Dermis blood vessel endothelial cell (primary cell): ENCODE measurements around the gene KAT2B. TPM values are rescaled to one million over a fixed set of nuclear protein-coding genes. Genes with fewer than 3 reads are reported as not detected.
"Not testable (repeated sequence)": the region's sequence is repeated elsewhere in the genome, so short reads cannot be mapped to it uniquely, and the experiment has no call there.

Source experiments
- DNase-seq: peaks from one replicate; pipeline ENCODE4 v3.0.0; 2010
- total RNA-seq: library from RNA; depleted of rRNA; stranded (reverse); fragments of >200 nt; gene quantifications from 2 replicates; pipeline ENCODE4 v1.2.3, GENCODE V29; 2014

KAT2B gene
- total RNA-seq: 18.7 and 22.6 TPM in 2 replicates

DNA sequence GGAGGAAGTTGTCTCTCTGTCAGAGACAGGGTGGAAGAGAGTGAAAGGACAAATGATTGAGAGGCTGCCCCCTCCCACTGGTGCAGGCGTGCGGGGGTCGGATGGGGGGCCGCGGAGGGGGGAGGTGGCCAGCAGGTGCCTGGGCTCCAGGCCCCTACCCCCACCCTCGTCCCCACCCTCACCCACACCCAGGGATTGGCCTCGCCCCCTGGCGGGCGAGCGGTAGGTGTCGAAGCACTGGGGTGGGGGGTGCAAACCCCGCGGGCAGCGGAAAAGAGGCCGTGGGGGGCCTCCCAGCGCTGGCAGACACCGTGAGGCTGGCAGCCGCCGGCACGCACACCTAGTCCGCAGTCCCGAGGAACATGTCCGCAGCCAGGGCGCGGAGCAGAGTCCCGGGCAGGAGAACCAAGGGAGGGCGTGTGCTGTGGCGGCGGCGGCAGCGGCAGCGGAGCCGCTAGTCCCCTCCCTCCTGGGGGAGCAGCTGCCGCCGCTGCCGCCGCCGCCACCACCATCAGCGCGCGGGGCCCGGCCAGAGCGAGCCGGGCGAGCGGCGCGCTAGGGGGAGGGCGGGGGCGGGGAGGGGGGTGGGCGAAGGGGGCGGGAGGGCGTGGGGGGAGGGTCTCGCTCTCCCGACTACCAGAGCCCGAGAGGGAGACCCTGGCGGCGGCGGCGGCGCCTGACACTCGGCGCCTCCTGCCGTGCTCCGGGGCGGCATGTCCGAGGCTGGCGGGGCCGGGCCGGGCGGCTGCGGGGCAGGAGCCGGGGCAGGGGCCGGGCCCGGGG, at the start of gene KAT2B:
Gene KAT2B (plus strand): TSS at position 682 of the 783 bp plus-strand sequence. CDS start 32 bp downstream, at position 714.
- DNase-seq: peak; percentile 79

DNA sequence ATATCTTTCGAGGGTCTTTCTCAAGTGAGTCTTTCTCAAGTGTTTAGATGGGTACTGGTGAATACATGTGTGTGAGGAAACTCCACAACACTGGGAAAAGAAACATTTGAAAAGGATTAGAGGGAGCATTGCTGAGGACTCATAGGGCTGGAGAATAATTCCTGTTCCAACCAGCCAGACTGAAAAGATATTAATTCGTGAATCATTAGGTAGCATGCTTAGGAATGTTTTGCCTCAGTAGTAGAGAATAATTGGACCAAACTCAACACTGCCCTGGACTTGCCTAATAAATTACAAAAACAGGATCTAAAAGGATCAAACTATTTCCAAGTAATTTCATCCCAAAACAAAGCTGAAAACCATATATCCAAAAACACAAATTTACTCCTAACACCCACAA, 45.5 kb upstream of the KAT2B start:
- DNase-seq: no peak

DNA sequence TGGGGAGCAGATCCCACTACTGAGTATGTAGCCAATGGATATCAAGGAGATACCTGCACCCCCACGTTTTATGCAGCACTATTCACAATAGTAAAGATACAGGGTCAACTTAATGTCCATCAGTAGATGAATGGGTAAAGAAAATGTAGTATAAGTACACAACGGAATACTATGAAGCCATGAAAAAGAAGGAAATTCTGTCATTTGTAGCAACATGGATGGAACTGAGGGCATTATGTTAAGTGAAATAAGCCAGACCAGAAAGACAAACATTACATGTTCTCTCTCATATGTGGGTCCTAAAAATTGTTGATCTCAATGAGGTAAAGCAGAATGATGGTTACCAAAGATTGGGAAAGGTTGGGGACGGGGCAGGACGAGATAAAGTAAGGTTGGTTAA, 42.7 kb upstream of the KAT2B start:
- DNase-seq: no peak

DNA sequence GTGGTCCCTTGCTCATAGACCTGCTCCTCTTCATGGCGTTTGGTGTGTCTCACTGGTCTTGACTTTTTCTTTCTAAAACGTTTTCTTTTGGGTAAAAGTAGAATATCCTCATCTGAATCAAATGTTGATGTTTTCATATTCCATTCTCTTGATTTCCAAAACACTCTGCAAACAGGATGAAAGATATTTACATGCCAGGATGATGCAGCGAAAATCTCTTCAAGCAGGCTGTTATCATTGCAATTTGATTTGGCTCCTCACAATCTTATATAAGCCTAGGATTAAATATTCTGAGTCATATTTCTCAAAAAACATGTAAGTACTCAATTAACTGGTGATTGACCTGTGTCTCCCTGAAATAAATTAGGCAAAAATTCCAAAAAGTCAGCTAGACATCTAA, 38.3 kb upstream of the KAT2B start:
- DNase-seq: no peak

DNA sequence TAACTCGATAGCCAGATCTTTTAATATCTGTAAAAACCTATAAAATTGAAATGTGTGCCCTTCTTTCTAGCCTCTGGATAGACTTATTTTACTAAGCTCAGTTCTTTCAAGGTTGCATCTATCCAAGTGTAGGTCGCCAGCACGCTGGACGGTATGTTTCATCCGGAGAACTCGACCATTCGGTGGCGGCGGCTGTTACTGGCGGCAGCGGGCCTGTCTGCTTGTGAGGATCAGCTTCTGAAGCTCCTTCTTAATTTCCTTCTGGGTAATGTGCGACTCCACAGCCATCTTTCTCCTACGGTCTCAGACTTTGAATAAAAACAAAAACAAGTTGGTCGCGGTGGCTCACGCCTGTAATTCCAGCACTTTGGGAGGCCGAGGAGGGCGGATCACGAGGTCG, 32.3 kb upstream of the KAT2B start:
- no peak for DNase-seq

DNA sequence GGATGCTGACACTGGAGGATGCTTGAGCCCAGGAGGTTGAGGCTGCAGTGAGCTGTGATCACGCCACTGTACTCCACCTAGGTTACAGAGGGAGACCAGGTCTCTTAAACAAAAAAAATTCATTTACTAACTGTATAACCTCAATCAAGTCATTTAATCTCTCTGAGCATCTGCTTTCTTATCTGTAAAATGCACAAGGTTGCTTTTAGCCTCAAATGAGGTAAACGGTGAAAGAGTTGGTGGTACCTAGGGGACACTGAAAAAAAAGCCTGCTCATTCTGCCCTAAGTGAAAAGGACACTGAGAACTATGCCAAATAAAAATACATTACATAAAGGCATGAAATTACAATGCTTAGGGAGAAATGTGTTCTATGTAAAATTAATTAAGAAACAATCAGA, 31.6 kb upstream of the KAT2B start:
- no peak for DNase-seq

DNA sequence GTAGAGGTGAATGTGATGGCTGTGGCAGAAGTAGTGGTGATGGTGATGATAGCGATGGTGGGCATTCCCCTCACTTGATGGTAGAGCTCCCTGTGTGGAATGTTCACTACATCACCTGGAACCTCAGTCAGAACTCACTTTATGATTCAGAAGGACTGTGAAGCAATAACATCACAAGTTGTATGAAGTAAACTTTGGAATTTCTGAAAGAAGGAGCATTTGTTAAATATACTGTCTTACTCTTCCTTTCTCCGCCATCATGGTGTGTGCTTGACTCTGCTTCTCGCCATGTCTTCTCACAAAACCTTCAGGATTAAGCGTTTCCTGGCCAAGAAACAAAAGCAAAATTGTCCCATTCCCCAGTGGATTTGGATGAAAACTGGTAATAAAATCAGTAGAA, 28.1 kb upstream of the KAT2B start, which contains the start of gene PP2D1:
Gene PP2D1 (minus strand): TSS at position 101 of the 400 bp plus-strand sequence. CDS start 192 bp downstream, outside the sequence.
- DNase-seq: no peak

DNA sequence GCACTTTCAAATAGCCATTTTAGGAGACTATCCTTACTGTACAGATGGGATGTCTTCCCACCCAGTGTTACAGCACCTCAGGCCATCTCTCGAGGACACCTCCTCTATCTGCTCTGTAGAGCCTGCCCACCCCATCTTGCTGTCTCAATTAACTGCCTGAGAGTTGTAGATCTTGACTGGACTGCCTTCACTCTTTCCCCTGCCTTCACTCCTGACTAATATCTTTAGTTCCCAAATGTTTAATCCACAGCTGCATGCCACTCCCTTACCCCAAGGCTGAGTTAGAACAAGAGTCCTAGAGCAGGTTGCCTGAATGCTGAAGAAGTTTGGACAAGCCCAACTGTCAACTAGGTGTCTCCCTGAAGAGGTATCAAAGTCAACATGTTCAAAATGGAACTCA, 26.9 kb upstream of the KAT2B start:
- no peak for DNase-seq

DNA sequence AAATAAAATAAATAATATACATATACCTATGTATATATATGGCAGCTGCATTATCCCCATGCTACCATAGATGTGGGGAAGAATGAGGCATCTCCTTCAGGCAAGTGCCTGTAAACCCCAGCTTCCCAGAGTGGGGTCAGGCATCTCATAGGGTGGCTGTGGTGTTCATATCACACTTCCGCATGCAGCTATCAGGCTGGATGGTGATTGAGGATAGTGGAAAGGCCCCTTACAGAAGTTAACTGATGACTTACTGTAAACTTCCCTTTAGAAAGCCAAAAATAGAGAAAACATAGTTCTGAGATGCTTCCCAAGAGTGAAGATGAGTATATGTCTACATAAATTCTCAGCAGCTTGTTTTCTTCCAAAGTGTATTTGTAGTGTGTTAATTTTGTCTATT, 24.7 kb upstream of the KAT2B start:
- DNase-seq: no peak

DNA sequence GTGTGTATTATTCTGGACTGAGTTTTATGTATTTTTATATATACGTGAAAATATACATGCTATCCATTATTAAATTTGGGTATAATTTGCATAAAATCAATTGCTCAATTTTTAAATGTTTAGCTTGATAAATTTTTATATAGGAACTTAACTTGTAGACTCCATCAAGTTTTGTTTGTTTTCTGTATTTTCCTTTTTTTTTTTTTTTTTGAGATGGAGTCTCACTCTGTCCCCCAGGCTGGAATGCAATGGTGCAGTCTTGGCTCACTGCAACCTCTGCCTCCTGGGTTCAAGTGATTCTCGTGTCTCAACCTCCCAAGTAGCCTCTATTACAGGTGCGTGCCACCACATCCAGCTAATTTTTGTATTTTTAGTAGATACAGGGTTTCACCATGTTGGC, 24.2 kb upstream of the KAT2B start:
- not testable (repeated sequence) for DNase-seq

DNA sequence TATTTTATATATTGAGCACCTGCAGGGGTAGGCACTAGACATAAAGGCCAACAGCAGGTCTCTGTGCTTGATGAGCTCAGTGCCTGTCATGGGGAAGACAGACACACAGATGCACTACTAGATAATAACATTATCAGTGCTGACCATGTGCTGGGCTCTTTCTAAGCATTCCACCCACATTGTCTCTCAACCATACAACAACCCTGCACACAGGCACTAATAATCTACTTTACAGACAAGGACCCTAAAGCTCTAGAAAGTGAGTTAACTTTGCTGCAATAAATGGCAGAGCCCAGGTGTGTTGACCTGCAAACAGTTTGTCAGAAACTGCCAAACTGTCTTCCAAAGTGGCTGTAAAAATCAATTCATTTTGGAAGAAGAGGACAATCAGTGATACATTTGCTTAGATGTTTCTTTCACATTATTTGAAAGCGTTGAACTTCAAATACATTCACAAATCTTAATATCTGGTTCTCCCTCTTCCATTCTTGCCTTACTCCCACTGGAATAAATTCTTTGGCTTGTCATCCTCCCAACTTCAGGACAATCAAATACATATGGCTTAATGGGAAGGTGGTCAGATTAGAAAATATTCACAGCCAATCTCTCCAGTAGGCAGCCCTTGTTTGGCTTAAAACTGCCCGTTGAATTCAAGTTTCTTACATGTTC, 17.2 kb upstream of the KAT2B start:
- no peak for DNase-seq

DNA sequence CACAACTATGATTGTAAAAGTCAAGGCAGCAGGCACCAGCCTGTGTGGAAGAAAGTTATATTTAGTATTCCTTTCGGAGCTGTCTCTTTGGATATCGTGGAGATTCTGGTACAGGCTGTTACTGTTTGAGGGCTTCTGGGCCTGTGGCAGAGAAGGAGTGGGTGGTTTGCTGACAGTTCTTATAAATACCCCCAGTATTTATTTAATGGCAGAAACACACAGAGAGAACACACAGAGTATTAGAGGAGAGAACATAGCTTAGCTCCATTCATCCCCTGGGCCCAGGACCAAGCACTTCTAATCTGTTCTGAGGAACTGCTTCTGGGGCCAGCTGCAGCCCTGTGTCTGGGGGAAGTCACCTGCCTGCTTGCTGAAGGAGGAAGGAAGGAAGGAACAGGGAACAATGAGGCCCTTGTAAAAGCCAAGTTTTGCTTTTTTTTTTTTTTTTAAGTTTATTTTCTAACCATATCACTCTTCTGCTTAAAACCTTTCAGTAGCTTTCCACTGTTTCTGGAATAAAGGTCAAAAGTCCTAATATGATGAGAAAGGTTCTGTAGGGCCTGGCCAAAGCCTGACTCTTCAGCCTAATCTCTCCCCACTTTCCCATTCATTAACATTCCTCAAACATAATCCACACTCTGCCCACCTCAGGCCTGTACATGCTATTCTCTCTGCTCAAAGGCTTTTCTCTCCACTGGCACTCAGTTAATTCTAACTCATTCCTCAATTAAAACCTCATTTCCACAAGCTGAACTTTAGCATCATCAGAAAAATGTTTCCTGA, 16.4 kb upstream of the KAT2B start:
- peak; percentile 82 for DNase-seq

DNA sequence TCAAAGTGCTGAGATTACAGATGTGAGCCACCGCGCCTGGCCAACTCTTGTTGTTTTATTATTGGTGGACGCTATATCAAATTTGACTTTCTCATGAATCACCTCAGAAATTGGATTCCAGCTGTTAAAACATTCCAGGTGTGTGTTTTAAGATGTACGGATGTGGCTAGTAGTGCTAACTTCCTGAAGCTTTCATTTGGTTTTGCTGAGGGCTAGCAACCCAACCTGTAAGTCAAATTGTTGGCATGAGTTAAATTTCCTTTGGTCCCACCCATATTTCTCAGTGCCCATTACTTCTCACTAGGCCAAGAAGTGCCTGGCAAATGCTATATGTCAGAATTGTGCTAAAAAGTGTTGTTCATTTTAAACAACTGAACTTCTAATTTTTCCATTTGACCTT, 13.1 kb upstream of the KAT2B start:
- DNase-seq: no peak

DNA sequence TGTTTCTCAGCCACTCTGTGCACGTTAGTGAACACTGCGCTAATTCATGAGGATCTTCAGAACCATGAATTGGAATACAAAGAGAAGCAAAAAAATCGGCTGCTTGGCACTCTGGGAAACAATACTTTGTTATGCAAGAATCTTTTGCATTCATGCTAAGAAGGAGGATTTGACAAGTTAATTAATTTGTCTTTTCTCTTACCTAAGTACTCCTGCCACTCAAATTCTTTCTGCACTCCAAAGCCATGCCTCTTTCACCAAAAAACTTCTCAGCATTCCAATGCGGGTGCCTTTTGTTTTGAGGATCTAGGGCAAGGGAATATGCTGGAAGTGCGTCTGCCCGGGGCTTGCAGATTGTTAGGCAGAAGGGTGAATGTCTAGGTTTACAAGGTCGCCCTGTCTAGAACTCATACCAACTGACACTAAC, 11.3 kb upstream of the KAT2B start:
- DNase-seq: no peak

DNA sequence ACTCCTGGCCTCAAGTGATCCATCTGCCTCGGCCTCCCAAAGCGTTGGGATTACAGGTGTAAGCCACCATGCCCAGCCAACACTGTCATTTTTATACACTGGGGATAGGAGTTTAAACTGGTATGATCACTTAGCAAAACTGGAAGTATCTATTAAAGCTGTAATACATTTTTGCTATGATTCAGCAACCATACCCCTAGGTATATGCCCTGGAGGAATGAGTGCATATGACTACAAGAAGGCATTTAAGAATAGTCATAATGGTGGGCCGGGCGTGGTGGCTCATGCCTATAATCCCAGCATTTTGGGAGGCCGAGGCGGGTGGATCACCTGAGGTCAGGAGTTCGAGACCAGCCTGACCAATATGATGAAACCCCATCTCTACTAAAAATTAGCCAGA, 8.3 kb upstream of the KAT2B start:
- DNase-seq: not testable (repeated sequence)

DNA sequence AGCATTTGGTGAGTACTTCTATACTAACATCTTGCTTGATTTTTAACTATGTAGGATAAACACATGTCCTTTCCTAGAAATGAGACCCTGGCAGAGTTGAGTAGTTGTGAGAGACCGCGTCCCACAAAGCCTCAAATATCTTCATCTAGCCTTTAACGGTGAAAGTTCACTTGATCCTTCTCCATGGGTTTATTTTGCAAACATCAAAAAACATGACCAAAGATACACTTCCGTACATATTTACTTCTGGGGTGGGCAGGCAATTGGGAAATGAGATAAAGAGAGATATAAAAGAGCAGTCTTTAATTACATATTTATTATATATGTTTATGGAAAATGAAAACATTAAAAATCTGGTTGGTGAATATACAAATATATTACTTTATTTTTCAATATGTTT, 5.2 kb upstream of the KAT2B start:
- no peak for DNase-seq

DNA sequence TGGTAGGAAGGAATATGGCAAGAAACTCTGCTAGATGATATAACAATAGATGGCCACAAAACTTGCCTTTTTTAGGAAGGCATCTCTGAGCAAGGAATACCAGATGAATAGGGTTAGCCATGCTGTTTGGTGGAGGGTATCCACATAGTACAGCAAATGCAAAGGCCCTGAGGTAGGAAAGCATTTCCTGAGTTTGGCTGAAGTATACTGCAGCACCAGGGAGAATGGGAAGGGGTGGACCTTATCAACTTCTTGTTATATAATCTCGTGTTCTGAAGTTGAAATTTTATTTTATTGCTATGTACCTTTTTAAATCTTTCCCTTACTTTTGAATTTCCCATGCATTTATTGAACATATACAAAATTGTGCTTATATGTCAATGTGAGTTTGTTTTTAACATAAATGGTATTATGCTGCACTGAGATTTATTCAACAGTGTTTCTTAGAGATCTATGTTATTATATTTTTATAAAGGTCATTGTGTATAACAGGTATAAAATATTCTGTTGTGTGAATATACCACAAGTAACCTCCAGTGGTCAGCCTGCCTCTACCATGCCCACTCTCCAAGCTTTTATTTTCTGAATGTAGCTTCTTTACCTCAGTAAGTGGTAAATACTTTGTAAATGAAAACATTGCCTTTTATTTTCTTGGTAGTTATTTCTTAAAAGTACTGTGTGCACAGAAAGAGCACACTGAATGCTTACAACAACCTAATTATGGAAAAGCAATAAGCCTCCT, 2.8 kb upstream of the KAT2B start:
- DNase-seq: no peak

DNA sequence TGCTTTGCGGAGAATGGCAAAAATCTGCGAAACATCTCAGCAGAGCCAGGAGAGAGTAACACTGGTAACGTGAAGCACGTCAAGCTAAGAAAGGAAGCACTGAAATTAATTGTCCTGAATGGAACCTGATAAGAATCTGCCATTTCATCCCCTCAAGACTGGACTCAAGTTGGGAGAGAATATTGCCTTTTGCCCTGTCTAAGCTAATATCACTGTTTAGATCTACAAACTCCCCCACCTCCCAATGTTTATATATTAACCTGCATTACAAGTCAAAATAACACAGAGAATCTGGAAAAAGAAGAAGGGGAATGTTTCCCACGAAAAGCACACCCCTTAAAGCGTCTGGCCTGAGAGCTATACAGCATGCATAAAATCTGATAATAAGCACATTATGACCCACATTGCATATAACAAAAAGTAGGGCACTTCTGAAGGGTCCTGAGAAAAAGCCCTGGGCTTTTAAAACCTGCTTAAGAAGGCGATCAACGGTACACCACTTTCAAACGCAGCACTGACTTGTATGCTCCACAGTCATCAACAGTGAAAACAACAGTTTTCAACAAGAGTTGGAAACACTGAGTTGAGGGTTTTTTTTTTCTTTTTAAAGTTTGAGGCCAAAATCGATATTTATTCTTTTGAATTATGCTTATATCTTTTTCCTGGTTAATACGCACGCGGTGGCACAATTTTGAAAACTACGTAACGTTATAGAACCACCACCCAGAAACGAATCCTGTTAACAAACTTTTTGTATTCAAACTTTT, 1.4 kb upstream of the KAT2B start:
- peak; percentile 40 for DNase-seq

DNA sequence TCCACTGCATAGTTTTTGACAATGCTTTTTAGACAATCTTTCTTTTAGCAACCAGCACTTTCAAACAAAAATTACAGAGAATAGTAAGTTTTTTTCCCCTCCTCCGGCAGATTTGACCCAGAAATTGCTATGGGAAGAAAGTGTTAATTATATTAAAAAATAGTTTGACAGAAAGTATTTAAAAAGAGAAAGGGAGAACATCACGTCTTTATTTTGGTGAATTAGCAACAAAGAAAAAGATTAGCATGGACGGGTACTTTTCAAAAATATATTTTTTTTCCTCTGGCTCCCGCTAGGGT, 831 bp upstream of the KAT2B start:
- DNase-seq: no peak

DNA sequence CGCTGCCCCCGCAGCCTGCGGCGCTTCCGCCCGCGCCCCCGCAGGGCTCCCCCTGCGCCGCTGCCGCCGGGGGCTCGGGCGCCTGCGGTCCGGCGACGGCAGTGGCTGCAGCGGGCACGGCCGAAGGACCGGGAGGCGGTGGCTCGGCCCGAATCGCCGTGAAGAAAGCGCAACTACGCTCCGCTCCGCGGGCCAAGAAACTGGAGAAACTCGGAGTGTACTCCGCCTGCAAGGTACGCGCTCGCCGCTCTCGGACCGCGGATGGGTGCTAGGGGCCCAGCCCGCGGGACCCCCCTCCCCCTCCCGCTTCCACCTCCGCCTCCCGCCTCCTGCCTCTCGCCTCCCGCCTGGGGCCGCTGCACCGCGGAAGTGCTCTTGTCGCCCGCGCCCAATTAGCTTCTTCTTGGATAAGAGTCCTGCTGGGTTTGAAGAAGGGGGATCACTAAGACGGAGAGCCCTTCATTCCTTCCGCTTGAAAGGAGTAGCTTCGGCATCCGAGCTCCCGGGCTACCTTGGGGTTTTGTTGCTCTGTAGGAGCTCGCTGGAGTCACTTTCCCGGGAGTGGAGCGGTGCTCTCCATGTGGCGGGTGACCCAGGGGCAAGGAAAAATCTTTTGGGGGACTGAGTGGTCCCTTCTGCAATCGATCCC, 426 bp downstream of the KAT2B start:
- peak; percentile 60 for DNase-seq

DNA sequence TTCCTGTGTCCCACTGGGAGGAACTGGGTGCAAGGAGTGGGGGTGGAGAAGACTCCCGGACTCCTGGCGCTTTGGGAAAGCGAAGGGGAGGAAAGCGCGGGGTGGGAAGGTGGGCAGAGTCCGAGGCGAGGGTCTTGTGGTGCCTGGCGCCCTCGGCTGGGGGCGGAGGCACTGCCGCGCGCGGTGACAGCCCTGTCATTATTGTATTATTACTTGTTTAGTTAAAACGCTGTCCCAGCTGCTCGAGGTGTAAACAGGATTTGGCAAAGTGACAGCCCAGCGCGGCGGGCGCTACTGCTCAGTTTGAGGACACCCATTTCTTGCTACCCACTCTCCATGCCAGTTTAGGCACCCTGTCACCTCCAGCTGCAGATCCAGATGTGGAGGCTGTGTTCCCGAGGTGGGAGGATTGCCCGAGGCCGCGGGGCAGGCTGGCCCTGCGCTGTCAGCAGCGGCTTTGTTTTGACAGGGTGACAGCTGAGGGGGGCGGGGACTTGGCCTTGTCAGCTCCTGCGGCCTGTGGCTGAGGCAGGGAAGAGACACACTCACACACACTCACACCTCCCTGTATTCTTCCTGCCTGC, 1.0 kb downstream of the KAT2B start:
- peak; percentile 68 for DNase-seq
